ENCODE data around the gene SPRING1.

SPRING1 gene

GRCh38 chr12:116691205-116691604, 46.7 kb downstream of the SPRING1 start:
- no peaks in the 10 kb centered on the region for H3K36me3 Mint-ChIP-seq (ENCODE audit: low read depth)
- H3K9me3 Mint-ChIP-seq, result no peaks in the 10 kb centered on the region
- peaks cover 30% of the 10 kb centered on the region for H3K27me3 Mint-ChIP-seq
- H3K4me1 Mint-ChIP-seq, result peaks cover 10% of the 10 kb centered on the region
- ATAC-seq (no peak), DNase-seq (no peak)
- H3K27ac Mint-ChIP-seq, result no peak overlapping the region
- H3K4me3 Mint-ChIP-seq, result no peak overlapping the region

- Mint-ChIP-seq H3K4me1 (peaks cover 10% of the 10 kb centered on the region), H3K36me3 (ENCODE audit: low read depth) (no peaks in the 10 kb centered on the region), H3K27me3 (peaks cover 26% of the 10 kb centered on the region), H3K9me3 (no peaks in the 10 kb centered on the region), H3K4me3 (no peak overlapping the region), H3K27ac (no peak overlapping the region)
- ATAC-seq, result no peak
- DNase-seq, result no peak
Observed at GRCh38 chr12:116689979-116690744, 47.7 kb downstream of the SPRING1 start.

DNA sequence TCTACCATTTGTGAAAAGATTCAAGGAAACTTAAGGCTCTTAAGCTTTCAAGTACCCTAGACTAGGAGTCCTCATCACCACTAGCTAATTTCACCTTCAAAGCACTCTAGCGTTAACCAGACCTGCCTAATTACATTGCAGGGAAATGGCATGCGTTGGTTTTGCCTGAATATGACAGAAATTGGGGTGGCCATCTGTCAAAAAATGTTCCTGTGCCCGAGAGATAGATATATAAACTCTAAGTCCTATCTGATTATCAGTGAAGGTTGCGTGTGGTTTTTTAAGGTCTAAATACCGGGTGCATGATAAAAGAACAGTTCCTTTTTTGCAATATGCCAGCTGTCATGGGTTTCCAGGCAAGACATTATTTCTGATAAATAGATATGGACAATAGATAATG, 48.3 kb downstream of the SPRING1 start:
- H3K27me3 Mint-ChIP-seq, result peaks cover 19% of the 10 kb centered on the region
- DNase-seq, result no peak
- ATAC-seq, result no peak
- H3K4me3 Mint-ChIP-seq, result no peak overlapping the region
- H3K36me3 Mint-ChIP-seq (ENCODE audit: low read depth), result no peaks in the 10 kb centered on the region
- no peaks in the 10 kb centered on the region for H3K9me3 Mint-ChIP-seq
- H3K4me1 Mint-ChIP-seq, result peaks cover 10% of the 10 kb centered on the region
- no peak overlapping the region for H3K27ac Mint-ChIP-seq

Measured in activated naive CD8-positive, alpha-beta T cell treated with anti-CD3 and anti-CD28 coated beads, Interleukin-2, amount 50 U/mL, for 24 hours (primary cell).